ENCODE results near the gene KCNIP4. TPM values are rescaled to one million over a fixed set of nuclear protein-coding genes. Genes with fewer than 3 reads are reported as not detected.

The KCNIP4 gene
- total and polyA plus RNA-seq, 2 of the 4 experiments (the other 2 are of a cell fraction) = not detected

- in situ Hi-C loops (cut with MboI; ENCODE audit: low sequenced_read_pairs) = no loop called here
These were observed 122.5 kb downstream of the KCNIP4 start for GRCh38 chr4:21826071-21826470.

More at GRCh38 chr4:21826071-21826470, 122.5 kb downstream of the KCNIP4 start:
- H4K91ac ChIP-seq (ENCODE audit: insufficient read depth, low read depth, low read length) = no peak overlapping the region
- H3K9me1 ChIP-seq (ENCODE audit: insufficient read depth, low read length) = no peaks in the 10 kb centered on the region
- H3K36me3 ChIP-seq (ENCODE audit: control insufficient read depth, insufficient read depth, low read length) = no peaks in the 10 kb centered on the region
- WGBS, 2 experiments (ENCODE audit: extremely low coverage in 2 of 2, insufficient read length in 1 of 2) = no CpG with 5 or more reads among the region's 4 CpGs
- no peak overlapping the region for H4K5ac ChIP-seq (ENCODE audit: low read depth, low read length)
- H3K18ac ChIP-seq (ENCODE audit: low read depth, low read length) = no peak overlapping the region
- H3K4me2 ChIP-seq (ENCODE audit: low read depth, low read length) = no peak overlapping the region
- no peak overlapping the region for H3K23ac ChIP-seq (ENCODE audit: low read depth, low read length)
- H3K4me1 ChIP-seq (ENCODE audit: control insufficient read depth, insufficient read depth, low read length) = no peaks in the 10 kb centered on the region
- no peak overlapping the region for H3K4me3 ChIP-seq (ENCODE audit: insufficient read depth, low read depth, low read length)
- no peak overlapping the region for H2BK20ac ChIP-seq (ENCODE audit: low read depth, low read length)
- no peak overlapping the region for H2BK15ac ChIP-seq (ENCODE audit: low read depth, low read length)
- no peaks in the 10 kb centered on the region for H4K20me1 ChIP-seq (ENCODE audit: insufficient read depth, low read length)
- H3K9me3 ChIP-seq (ENCODE audit: control insufficient read depth, insufficient read depth, low read length) = no peaks in the 10 kb centered on the region
- no peak for DNase-seq
- H3K56ac ChIP-seq (ENCODE audit: extremely low read depth, insufficient read depth, low read length) = no peak overlapping the region
- no peak overlapping the region for H2AK9ac ChIP-seq (replicated peaks; ENCODE audit: low read depth, low read length, poor library complexity)
- ChIA-PET POLR2A (ENCODE audit: unreplicated experiment) (no interaction called here), CTCF (interaction anchor here (0.6 kb wide), 1 partner anchor 1127 kb away, joined by 3 read pairs; no protein-coding TSS in a partner anchor)
- dilution Hi-C loops (cut with HindIII; ENCODE audit: low sequenced_read_pairs, unreplicated experiment) (no loop called here), intact Hi-C loops (cut with micrococcal nuclease) (no loop called here)
- H3K9ac ChIP-seq (ENCODE audit: low read depth, low read length) = no peak overlapping the region
- no peak overlapping the region for H3K14ac ChIP-seq (replicated peaks; ENCODE audit: low read depth, low read length)
- no peak overlapping the region for H4K8ac ChIP-seq (ENCODE audit: low read depth in 2 of 2, low read length in 2 of 2)
- H2BK120ac ChIP-seq (ENCODE audit: low read depth, low read length) = no peak overlapping the region
- no TSS peak for BruUV-seq (replicated peaks)
- TF ChIP-seq MAFK (IDR thresholded peaks at IDR 0.05; ENCODE audit: low read depth, low read length) = no peak
- no peak for TF ChIP-seq RFX5 (IDR thresholded peaks at IDR 0.05; ENCODE audit: low read depth, low read length)
- no peaks in the 10 kb centered on the region for H3K27me3 ChIP-seq (ENCODE audit: control insufficient read depth, insufficient read depth, low read length)
- no peak overlapping the region for H2BK5ac ChIP-seq (ENCODE audit: low read depth, low read length, poor library complexity, severe bottlenecking)
- H2AK5ac ChIP-seq (ENCODE audit: low read depth, low read length) = no peak overlapping the region
- no peak overlapping the region for H3K27ac ChIP-seq (ENCODE audit: insufficient read depth, low read length)
- H2AFZ ChIP-seq (replicated peaks; ENCODE audit: low read length, poor library complexity) = no peak overlapping the region
- no peaks in the 10 kb centered on the region for H3K79me1 ChIP-seq (ENCODE audit: low read depth in 1 of 2, low read length in 2 of 2)
- no peak overlapping the region for H3K4ac ChIP-seq (ENCODE audit: low read depth, low read length)
- no peak for ATAC-seq (ENCODE audit: low read depth)
